Measurements from ENCODE around the gene TTLL9.
A peak's percentile ranks its signal among the peaks of the same experiment; 100 is the strongest.

GRCh38 chr20:31967830-31968249 lies 97.4 kb downstream of the TTLL9 start, which contains the start of gene XKR7:
- TF ChIP-seq CTCF (IDR thresholded peaks at IDR 0.05): no peak
- no peak for TF ChIP-seq RCOR1 (IDR thresholded peaks at IDR 0.05; ENCODE audit: low read length)
- no peak for TF ChIP-seq ZBTB33 (IDR thresholded peaks at IDR 0.05; ENCODE audit: borderline replicate concordance, low read depth)
- TF ChIP-seq MXI1 (IDR thresholded peaks at IDR 0.05; ENCODE audit: low read depth, low read length): no peak; the same call in 1 of the 2 replicates
- TF ChIP-seq CHD2 (IDR thresholded peaks at IDR 0.05; ENCODE audit: low read length, partially characterized antibody): no peak
- no peak for TF ChIP-seq RFX5 (IDR thresholded peaks at IDR 0.05; ENCODE audit: low read length)
- TF ChIP-seq REST (IDR thresholded peaks at IDR 0.05; ENCODE audit: low read depth, low read length): 0 out of 2 replicates have a peak, but pooled peaks have one; percentile 4
- TF ChIP-seq ELF1 (IDR thresholded peaks at IDR 0.05): peak; percentile 45
- no peak for TF ChIP-seq USF2 (IDR thresholded peaks at IDR 0.05; ENCODE audit: borderline replicate concordance, low read depth, low read length)
- no peak for TF ChIP-seq TAF1 (IDR thresholded peaks at IDR 0.05; ENCODE audit: borderline replicate concordance, low read depth, low read length)
- no peak for TF ChIP-seq GABPA (IDR thresholded peaks at IDR 0.05; ENCODE audit: low read depth)

Measured in SK-N-SH (cell line).